LNCAP (cell line): Measurements from ENCODE around the gene FBXL16.

ENCODE experiments used
- CTCF ChIP-seq: fragments of 450-650 bp; IDR thresholded peaks from 2 replicates; pipeline ENCODE4 v1.5.1; 2017; ENCODE audit warnings: mild to moderate bottlenecking

Gene FBXL16

GRCh38 chr16:670485-671352 is 34.9 kb downstream of the FBXL16 start:
- TF ChIP-seq CTCF, result no peak

- no peak for TF ChIP-seq CTCF
Measured at GRCh38 chr16:669666-670065, 35.9 kb downstream of the FBXL16 start.

- TF ChIP-seq CTCF, result no peak
Measured at GRCh38 chr16:668519-669171, 37.0 kb downstream of the FBXL16 start.

- TF ChIP-seq CTCF, result peak; percentile 99
Measured at GRCh38 chr16:667780-668518, 37.7 kb downstream of the FBXL16 start, which contains the start of gene RHOT2. Gene RHOT2 (plus strand): TSS chr16:668132. CDS start chr16:668200, 68 bp downstream.

GRCh38 chr16:667113-667779 is 38.4 kb downstream of the FBXL16 start:
- no peak for TF ChIP-seq CTCF

- no peak for TF ChIP-seq CTCF
Measured at GRCh38 chr16:666572-666971, 39.0 kb downstream of the FBXL16 start.

GRCh38 chr16:662597-662996 is 43.0 kb downstream of the FBXL16 start:
- TF ChIP-seq CTCF, result no peak
